ENCODE results near the gene NFATC4.

DNA sequence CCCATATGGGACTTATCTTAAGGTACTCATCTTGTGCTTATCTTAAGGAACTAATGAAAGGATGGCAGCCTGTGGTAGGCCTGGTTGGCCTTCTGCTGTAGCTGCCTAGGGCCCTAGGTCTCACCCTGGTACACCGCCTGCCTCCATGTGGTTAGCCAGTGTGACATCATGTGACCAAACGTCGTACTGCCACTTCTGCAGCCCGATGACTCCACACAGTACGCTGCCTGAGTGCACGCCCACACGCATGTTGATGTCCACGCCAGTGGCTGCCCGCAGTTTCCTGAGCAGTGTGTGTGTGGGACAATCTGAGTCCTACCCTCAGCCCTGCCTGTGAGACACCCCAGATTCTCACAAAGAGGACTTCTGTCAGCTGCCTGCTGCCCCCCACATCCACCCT is 38.2 kb upstream of the NFATC4 start:
- TF ChIP-seq, protein P1, sequence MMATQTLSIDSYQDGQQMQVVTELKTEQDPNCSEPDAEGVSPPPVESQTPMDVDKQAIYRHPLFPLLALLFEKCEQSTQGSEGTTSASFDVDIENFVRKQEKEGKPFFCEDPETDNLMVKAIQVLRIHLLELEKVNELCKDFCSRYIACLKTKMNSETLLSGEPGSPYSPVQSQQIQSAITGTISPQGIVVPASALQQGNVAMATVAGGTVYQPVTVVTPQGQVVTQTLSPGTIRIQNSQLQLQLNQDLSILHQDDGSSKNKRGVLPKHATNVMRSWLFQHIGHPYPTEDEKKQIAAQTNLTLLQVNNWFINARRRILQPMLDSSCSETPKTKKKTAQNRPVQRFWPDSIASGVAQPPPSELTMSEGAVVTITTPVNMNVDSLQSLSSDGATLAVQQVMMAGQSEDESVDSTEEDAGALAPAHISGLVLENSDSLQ (IDR thresholded peaks at IDR 0.05): no peak
- TF ChIP-seq FOXM1 (IDR thresholded peaks at IDR 0.05; ENCODE audit: borderline replicate concordance) (no peak), FOXK2 (IDR thresholded peaks at IDR 0.05) (no peak), ARNT (IDR thresholded peaks at IDR 0.05) (no peak), HDGF (IDR thresholded peaks at IDR 0.05; ENCODE audit: borderline replicate concordance) (no peak), L3MBTL2 (conservative IDR thresholded peaks at IDR 0.05) (no peak), ELF4 (IDR thresholded peaks at IDR 0.05) (no peak), FOXA1 (IDR thresholded peaks at IDR 0.05) (no peak), LEF1 (IDR thresholded peaks at IDR 0.05; ENCODE audit: borderline replicate concordance) (no peak), SP1 (IDR thresholded peaks at IDR 0.05) (no peak), TARDBP (IDR thresholded peaks at IDR 0.05) (no peak)
